GM23248 (cell line): ENCODE data around the gene BHLHA15.

Source experiments
- EZH2 ChIP-seq: fragments of 200-600 bp; sonication (generic); IDR thresholded peaks from 2 replicates; pipeline ENCODE4 v1.6.1; 2018; ENCODE audit warnings: antibody characterized with exemption, mild to moderate bottlenecking; ENCODE audit not compliant: insufficient read depth, poor library complexity, severe bottlenecking
- EZH2phosphoT487 ChIP-seq: fragments of 200-600 bp; sonication (generic); IDR thresholded peaks from 2 replicates; pipeline ENCODE4 v1.6.1; 2018; ENCODE audit warnings: antibody characterized with exemption, moderate library complexity, mild to moderate bottlenecking, low read depth; ENCODE audit not compliant: insufficient read depth

GRCh38 chr7:98213888-98214810 is 2.9 kb downstream of the BHLHA15 start:
- no peak for TF ChIP-seq EZH2
- no peak for TF ChIP-seq EZH2phosphoT487
